Caco-2 (cell line): ENCODE data around the gene CDSN. TPM values are rescaled to one million over a fixed set of nuclear protein-coding genes. Genes with fewer than 3 reads are reported as not detected.
"Not testable (repeated sequence)": the region's sequence is repeated elsewhere in the genome, so short reads cannot be mapped to it uniquely, and the experiment has no call there.

Experiments used
- BruUV-seq: library from RNA; stranded (reverse); fragments of 400-500 nt; replicated peaks from 2 replicates; lab custom pipeline; 2021; lab: Mats Ljungman, UMichigan
- CTCF ChIA-PET: fragments of 300-600 bp; sonication (Branson Sonifier 250); formaldehyde crosslinking; loops from one replicate; lab custom pipeline; 2022; ENCODE audit warnings: antibody characterized with exemption; lab: Charles Lee
- POLR2A ChIA-PET: fragments of 300-600 bp; sonication (Branson Sonifier 250); formaldehyde crosslinking; loops from one replicate; lab custom pipeline; 2022; ENCODE audit warnings: antibody characterized with exemption; lab: Charles Lee
- DNase-seq, 2 experiments: peaks; one replicate each; pipeline versions ENCODE4 v3.0.0 to v3.0.0-alpha.2; 2020 to 2022
- H3K27me3 ChIP-seq: replicated peaks from 2 replicates; pipeline ENCODE4 v1.6.0; 2011; ENCODE audit warnings: low read length; ENCODE audit not compliant: control insufficient read depth, insufficient read depth
- H3K36me3 ChIP-seq: 2 replicates; pipeline ENCODE4 v1.5.1; 2011; ENCODE audit warnings: low read length; ENCODE audit not compliant: control insufficient read depth, insufficient read depth
- H3K4me1 ChIP-seq: fragments of 250-450 bp; sonication (Bioruptor Pico); 2 replicates; pipeline ENCODE4 v1.5.1; 2020; ENCODE audit warnings: mild to moderate bottlenecking
- H3K4me3 ChIP-seq: 2 replicates; pipeline ENCODE4 v1.5.1; 2011; ENCODE audit warnings: low read depth, mild to moderate bottlenecking, control low read depth, low read length
- H3K9me3 ChIP-seq: fragments of 250-450 bp; sonication (Bioruptor Pico); 2 replicates; pipeline ENCODE4 v1.5.1; 2020; ENCODE audit warnings: mild to moderate bottlenecking, moderate library complexity
- H3K27ac Mint-ChIP-seq: one replicate; pipeline ENCODE4 v1.8.0; 2022; ENCODE audit warnings: mixed read lengths; ENCODE audit not compliant: unreplicated experiment
- H3K27me3 Mint-ChIP-seq: one replicate; pipeline ENCODE4 v1.8.0; 2022; ENCODE audit warnings: mixed read lengths; ENCODE audit not compliant: insufficient read depth, unreplicated experiment
- H3K36me3 Mint-ChIP-seq: one replicate; pipeline ENCODE4 v1.8.0; 2022; ENCODE audit warnings: mild to moderate bottlenecking, mixed read lengths; ENCODE audit not compliant: insufficient read depth, unreplicated experiment
- H3K4me1 Mint-ChIP-seq: one replicate; pipeline ENCODE4 v1.8.0; 2022; ENCODE audit warnings: low read depth, mixed read lengths; ENCODE audit not compliant: unreplicated experiment
- H3K4me3 Mint-ChIP-seq: one replicate; pipeline ENCODE4 v1.8.0; 2022; ENCODE audit warnings: mild to moderate bottlenecking, moderate library complexity, mixed read lengths; ENCODE audit not compliant: unreplicated experiment
- H3K9me3 Mint-ChIP-seq: one replicate; pipeline ENCODE4 v1.8.0; 2022; ENCODE audit warnings: mixed read lengths; ENCODE audit not compliant: unreplicated experiment
- CTCF ChIP-seq, 2 experiments: fragments of 200-600 bp in 1 of 2; IDR thresholded peaks; 1 replicate in 1 of 2; 2 replicates in 1 of 2; pipeline versions ENCODE4 v1.5.1 to v1.8.0; 2011 to 2022; ENCODE audit warnings: antibody characterized with exemption in 1 of 2, control low read depth in 1 of 2, inconsistent platforms in 1 of 2, low read depth in 1 of 2, low read length in 1 of 2, mild to moderate bottlenecking in 1 of 2, moderate library complexity in 1 of 2; ENCODE audit not compliant: insufficient read depth in 1 of 2, severe bottlenecking in 1 of 2, unreplicated experiment in 1 of 2
- intact Hi-C: fragments of 100-400 bp; cut with micrococcal nuclease; formaldehyde crosslinking; loops from one replicate; pipeline ENCODE4 v1.10.0; 2022; ENCODE audit not compliant: unreplicated experiment
- total RNA-seq: library from RNA; stranded (reverse); gene quantifications from 2 replicates; pipeline ENCODE4 v1.2.3, GENCODE V29; 2022

CDSN gene
- total RNA-seq, 1 experiment from 2014 or later = not detected

GRCh38 chr6:31074401-31074800 is 45.8 kb downstream of the CDSN start:
- Mint-ChIP-seq H3K36me3 (no peaks in the 10 kb centered on the region), H3K4me3 (no peak overlapping the region), H3K4me1 (no peaks in the 10 kb centered on the region), H3K27me3 (no peaks in the 10 kb centered on the region), H3K9me3 (no peaks in the 10 kb centered on the region), H3K27ac (no peak overlapping the region)
- DNase-seq = no peak
- POLR2A ChIA-PET = no interaction called here
- Histone ChIP-seq H3K4me3 (no peak overlapping the region), H3K9me3 (no peaks in the 10 kb centered on the region), H3K36me3 (no peaks in the 10 kb centered on the region), H3K4me1 (no peaks in the 10 kb centered on the region), H3K27me3 (no peaks in the 10 kb centered on the region)
- intact Hi-C loops = no loop called here
- CTCF ChIA-PET = no interaction called here
- no peak for TF ChIP-seq CTCF (IDR thresholded peaks at IDR 0.05; ENCODE audit: insufficient read depth in 1 of 2, low read depth in 1 of 2, low read length in 1 of 2, severe bottlenecking in 1 of 2, unreplicated experiment in 1 of 2)
- no TSS peak for BruUV-seq

GRCh38 chr6:31070711-31071197 is 49.5 kb downstream of the CDSN start:
- Histone ChIP-seq H3K4me1 (no peaks in the 10 kb centered on the region), H3K36me3 (no peaks in the 10 kb centered on the region), H3K27me3 (no peaks in the 10 kb centered on the region), H3K4me3 (no peak overlapping the region), H3K9me3 (no peaks in the 10 kb centered on the region)
- intact Hi-C loops = loop anchor here (1.0 kb wide), 2 partner anchors 155 to 242 kb away; no protein-coding TSS in a partner anchor
- H3K27me3 Mint-ChIP-seq = no peaks in the 10 kb centered on the region
- POLR2A ChIA-PET = interaction anchor here (0.6 to 0.7 kb wide), 2 partner anchors 157 to 587 kb away, joined by 3 to 4 read pairs; partner anchors contain the start of gene VARS2
- no TSS peak for BruUV-seq
- no peak overlapping the region for H3K27ac Mint-ChIP-seq
- TF ChIP-seq CTCF (IDR thresholded peaks at IDR 0.05; ENCODE audit: insufficient read depth in 1 of 2, low read depth in 1 of 2, low read length in 1 of 2, severe bottlenecking in 1 of 2, unreplicated experiment in 1 of 2) = peak; percentile 62 to 64
- peak; percentile 62 to 72 for DNase-seq
- CTCF ChIA-PET = interaction anchor here (0.5 to 2.7 kb wide), 30 partner anchors 9 to 392 kb away, joined by 3 to 54 read pairs (median 4); partner anchors contain the start of genes DDR1, GTF2H4, PSORS1C1 and VARS2
- no peaks in the 10 kb centered on the region for H3K4me1 Mint-ChIP-seq
- no peaks in the 10 kb centered on the region for H3K36me3 Mint-ChIP-seq
- no peaks in the 10 kb centered on the region for H3K9me3 Mint-ChIP-seq
- H3K4me3 Mint-ChIP-seq = no peak overlapping the region

- TF ChIP-seq CTCF (IDR thresholded peaks at IDR 0.05; ENCODE audit: insufficient read depth in 1 of 2, low read depth in 1 of 2, low read length in 1 of 2, severe bottlenecking in 1 of 2, unreplicated experiment in 1 of 2) = peak; percentile 68 to 84
- Histone ChIP-seq H3K9me3 (no peaks in the 10 kb centered on the region), H3K27me3 (no peaks in the 10 kb centered on the region), H3K36me3 (no peaks in the 10 kb centered on the region), H3K4me3 (no peak overlapping the region), H3K4me1 (no peaks in the 10 kb centered on the region)
- no peaks in the 10 kb centered on the region for H3K27me3 Mint-ChIP-seq
- H3K27ac Mint-ChIP-seq = no peak overlapping the region
- no peaks in the 10 kb centered on the region for H3K9me3 Mint-ChIP-seq
- intact Hi-C loops = no loop called here
- CTCF ChIA-PET = interaction anchor here (0.6 to 2.7 kb wide), 3 partner anchors 18 to 152 kb away, joined by 3 to 54 read pairs (median 43); no protein-coding TSS in a partner anchor
- no peaks in the 10 kb centered on the region for H3K4me1 Mint-ChIP-seq
- no peak overlapping the region for H3K4me3 Mint-ChIP-seq
- H3K36me3 Mint-ChIP-seq = no peaks in the 10 kb centered on the region
- DNase-seq = peak; percentile 61 to 78
- POLR2A ChIA-PET = no interaction called here
- no TSS peak for BruUV-seq
These were observed 51.4 kb downstream of the CDSN start for GRCh38 chr6:31068669-31069340.

GRCh38 chr6:31067891-31068668 is 52.2 kb downstream of the CDSN start:
- H3K27me3 ChIP-seq, H3K4me3 Mint-ChIP-seq, H3K27me3 Mint-ChIP-seq, intact Hi-C loops, H3K36me3 Mint-ChIP-seq, H3K9me3 ChIP-seq, H3K4me1 ChIP-seq, H3K9me3 Mint-ChIP-seq, H3K4me3 ChIP-seq, H3K4me1 Mint-ChIP-seq, H3K27ac Mint-ChIP-seq, POLR2A ChIA-PET, H3K36me3 ChIP-seq, BruUV-seq, DNase-seq: not testable (repeated sequence)
- CTCF ChIA-PET = interaction anchor here (0.6 kb wide), 1 partner anchor 79 kb away, joined by 3 read pairs; no protein-coding TSS in a partner anchor
